NOMO-1 (cell line): ENCODE results near the gene FBXO2.
"Not testable (repeated sequence)": the region's sequence is repeated elsewhere in the genome, so short reads cannot be mapped to it uniquely, and the experiment has no call there.

Source experiments
- DNase-seq, 2 experiments: peaks; one replicate each; lab custom pipeline; 2025; ENCODE audit not compliant: unreplicated experiment in 2 of 2; lab: John Stamatoyannopoulos, UW

The FBXO2 gene

DNA sequence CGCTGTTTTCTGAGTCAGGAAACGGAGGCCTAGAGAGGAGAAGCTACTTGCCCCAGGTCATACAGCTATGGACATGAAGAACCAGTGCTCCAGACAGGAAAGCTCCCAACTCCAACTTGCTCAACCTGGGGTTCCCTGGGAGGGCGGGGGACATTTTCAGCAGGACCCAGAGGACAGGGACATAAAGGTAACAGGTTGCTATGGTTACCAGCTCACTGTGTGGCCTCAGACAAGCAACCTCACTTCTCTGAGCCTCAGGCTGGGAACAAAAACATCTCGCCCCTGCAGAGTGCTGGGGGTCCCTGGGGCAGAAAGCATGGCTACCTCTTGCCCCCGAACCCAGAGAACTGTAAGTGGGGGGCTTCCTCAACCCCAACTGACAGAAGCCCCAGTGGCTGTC is 16.1 kb downstream of the FBXO2 start:
- DNase-seq = no peak

DNA sequence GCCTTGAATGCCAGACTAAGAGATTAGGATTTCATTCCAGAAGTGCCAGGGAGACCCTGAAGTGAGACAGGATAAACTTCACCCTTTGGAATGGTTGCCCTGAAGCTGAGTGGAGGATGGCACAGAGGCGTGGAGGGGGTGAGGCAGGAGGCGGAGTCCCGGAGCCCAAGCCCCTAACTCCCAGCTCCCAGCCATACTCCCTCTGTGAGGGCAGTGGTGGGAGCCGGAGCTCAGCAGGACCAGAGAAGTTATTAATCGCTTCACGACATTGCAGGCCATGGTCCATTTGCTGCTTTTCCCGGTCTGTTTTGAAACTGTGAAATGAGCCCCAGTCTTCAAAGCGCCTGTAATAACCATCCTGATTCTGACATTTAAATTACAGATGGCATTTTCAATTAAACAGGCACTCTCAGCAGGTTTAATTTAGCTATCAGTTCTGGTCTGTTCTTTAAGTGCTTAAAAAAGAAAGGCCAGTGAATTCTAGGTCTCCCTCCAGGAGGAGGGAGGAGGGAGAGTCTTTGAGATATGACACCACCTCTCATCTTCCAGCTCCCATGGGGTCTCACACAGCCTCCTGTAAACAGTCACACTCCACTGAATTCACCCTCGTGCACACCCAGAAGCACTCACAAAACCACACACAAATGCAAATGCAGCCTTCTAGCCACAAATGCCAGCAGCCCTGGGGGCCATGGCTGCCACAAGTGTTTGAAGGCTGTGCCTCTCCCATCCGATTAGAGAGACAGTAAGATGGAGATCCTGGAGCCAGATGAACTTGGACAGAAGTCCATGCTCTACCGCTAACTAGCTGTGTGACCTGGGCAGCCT is 19.6 kb downstream of the FBXO2 start:
- DNase-seq = no peak

DNA sequence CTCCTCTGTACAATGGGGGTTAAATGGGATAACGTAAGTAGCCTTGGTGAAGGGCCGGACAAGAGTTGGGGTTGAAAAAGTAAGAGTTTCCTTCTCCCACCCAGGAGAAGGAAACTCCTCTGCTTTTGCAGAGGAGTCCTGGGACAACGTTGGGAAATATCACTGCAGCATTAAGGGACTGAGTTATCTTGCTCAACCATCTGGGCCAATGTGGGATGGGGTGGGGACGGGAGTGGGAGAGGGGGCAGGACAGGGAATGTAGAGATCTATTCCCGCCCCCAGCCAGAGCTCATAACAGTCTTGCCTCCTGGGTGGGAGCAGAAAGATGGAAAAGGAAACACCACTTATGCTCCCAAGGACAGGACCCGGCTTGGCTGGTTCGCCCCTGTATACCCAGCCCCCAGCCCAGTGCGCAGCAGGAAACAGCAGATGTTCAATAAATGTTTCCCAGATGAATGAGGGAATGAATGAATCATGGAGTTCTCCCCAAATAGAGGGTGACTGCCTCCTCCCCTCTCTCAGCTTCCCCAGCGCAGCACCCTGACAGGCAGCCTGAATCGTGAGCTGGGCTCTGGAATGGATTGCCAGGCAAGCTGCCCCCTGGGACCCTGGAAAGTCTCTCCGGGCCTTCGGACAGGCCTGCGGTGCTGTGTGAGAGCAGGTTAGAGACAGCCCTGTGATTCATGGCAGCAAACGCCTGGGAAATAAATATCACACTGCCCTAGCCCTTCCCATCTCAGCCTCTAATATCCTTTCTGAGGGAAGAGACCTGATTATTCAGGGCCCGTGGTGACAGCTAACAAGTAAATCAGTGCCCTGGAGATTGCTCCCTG is 24.8 kb downstream of the FBXO2 start:
- DNase-seq = no peak

DNA sequence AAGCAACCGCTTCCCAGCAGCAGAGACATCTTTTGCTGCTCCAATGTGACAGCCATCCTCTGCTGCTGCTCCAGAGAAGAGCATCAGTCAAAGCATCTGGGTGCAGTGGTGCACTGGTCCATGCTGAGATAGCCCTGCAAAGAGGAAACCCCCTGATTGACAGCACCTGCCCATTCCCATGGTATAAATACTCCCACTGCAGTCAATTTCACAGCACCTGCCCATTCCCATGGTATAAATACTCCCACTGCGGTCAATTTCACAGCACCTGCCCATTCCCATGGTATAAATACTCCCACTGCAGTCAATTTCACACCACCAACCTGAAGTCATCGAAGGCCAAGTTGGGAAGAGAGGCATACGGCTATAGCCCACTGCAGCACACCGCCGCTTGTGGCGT is 25.5 kb downstream of the FBXO2 start:
- no peak for DNase-seq

DNA sequence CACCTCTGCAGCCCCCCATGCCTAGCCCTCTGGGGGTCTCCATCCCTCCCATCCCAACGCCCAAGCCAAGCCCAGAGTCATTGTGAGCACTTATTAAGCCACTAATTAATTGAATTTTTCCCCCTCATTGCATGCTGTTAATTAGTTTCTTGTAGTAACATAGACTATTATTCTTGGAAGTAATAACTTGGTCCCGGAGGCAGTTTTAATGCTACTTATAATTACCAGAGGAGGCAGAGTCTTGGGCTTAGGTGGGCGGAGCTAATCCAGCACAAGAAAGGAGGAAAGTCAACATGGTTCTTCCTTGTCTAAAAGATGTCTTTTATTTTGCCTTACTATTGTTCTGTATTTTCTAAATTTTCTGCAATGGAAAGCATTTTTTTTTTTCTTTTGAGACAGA is 27.7 kb downstream of the FBXO2 start:
- no peak for DNase-seq

DNA sequence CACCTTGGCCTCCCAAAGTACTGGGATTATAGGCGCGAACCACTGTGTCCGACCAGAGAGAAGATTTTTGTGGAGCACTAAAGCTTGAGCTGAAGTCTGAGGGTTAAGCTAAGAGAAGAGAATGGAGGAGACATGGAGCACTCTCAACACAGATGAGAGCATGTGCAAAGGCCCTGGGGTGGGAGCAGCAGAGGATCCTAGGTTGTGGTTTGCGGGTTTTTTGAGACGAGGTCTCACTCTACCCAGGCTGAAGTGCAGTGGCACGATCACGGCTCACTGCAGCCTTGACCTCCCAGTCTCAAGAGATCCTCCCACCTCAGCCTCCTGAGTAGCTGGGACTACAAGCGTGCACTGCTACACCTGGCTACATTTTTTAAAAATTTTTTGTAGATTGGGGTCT is 30.5 kb downstream of the FBXO2 start:
- DNase-seq = no peak

DNA sequence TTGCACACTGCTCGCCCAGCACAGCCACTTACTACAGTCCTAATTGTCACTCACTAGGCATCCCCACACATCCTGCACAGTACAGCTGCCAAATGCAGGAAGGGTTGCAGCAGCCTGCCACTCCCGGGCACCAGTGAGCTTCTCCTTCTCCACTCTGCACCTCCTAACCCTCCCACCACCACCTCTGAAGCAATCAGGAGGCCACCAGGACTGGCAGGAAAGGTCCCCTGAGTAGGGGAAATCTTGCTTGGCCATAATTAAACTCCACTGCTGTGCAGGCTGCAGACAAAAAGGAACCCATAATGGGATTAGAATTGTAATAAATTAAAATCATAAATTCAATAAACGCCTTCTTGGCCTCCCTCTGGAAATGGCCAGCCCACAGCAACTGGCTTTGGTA is 31.8 kb downstream of the FBXO2 start:
- DNase-seq = no peak

DNA sequence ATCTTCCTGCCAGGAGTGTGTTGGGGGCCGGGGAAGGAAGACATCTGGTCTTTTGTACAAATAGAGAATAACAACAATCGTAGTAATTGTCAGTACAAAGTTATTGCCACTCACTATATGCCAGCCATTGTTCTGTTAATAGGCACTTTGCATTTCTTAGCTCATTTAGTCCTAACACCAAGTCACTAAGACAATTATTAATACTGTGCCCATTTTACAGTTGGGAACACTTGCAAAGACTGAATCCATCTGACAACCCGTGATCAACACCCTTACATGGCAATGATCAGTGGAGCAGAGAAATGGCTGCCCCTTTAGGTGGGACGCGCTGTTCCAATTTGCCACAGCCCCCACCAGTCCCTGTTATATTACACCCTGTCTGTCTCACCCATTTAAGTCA is 33.3 kb downstream of the FBXO2 start:
- no peak for DNase-seq

DNA sequence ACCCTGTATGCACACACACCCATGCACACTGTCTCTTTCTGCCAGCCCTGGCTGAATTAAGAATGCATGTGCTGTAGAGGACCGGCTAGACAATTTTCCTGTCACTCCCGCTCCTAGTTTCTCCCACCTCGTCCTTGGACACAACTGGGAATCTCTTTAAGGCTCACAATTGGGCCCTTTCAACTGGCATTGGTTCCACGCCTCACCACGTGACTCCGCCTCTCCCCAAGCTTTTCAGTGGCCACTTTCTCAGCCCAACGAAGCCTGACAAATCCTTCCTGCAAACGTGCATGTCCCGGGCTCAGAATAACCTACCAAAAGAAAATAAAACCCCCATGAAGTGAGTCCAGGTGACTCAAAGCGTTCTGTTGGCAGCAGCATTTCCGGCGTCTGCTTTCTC is 33.8 kb downstream of the FBXO2 start:
- DNase-seq = no peak

DNA sequence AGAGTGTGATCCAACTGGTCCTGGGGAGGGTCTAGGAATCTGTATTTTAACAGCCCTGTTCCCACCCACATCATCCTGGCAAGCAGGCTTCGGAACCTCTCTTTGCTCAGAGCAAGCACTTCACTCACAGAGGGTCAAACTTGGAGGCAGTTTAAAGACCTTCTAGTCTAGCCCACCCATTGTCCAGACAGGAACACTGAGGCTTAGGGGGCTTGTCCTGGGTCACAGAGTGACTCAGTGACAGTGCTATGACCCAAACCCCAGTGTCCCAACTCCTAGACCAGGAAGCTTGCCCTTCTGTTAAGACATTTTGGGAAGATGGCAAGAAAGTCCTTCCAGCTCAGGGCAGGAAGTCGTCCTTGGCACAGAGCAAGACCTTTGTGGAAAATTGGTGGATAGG is 36.5 kb downstream of the FBXO2 start:
- DNase-seq = no peak

DNA sequence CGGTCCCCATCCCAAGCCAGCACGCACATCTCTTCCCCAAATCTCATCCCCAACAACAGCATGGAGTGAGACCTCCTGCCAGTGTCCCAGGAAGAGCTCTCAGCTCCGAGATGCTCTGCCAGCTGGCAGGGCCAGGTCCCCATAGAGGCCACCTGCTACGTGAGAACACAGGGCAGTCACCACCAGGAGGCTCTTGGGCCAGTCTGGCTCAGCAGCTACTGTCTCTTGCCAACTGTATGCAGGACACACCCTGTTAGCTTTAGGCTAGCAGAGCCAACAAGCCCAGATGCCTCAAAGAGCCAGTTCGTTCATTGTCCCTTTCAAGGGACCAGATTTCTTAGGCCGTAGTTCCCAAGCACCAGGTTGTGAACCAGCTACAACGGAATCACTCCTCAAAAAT is 36.9 kb downstream of the FBXO2 start:
- DNase-seq = no peak

DNA sequence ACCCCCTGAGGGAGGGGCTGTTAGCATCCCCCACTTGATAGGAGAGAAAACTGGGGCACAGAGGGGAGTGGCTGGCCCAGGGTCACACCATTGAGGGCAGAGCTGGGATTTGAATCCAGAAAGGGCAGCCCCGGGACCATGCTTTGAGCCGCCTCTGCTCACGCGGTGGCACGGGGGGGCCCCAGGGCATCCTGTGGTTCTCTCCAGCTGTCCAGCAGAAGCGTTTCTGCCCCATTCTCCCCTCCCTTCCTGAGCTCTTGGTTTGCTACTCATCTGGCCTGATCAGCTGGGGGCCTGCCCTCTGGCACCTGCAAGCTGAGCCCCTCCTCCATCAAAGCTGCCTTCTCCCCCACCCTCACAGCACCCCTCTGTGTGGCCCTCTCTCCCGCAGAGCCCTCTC is 37.5 kb downstream of the FBXO2 start:
- DNase-seq = no peak

DNA sequence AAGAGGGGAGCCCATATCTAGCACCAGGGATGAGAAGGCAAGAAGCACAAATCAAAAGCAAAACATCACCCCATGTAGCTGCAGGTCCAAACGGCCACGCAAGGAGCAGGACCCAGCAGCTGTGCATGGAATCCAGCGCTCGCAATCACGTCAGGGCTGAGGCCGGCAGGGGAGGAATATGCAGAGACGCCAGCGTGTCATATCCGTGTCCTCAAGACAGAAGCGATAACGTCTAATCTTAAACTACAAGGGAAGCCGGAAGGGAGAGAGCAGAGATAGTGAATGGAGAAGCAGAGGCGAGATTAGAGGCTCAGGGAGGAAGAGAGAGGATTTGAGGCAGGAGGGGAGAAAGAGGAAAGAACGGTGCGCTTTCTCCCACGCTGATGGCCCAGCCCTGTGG is 39.1 kb downstream of the FBXO2 start:
- no peak for DNase-seq

DNA sequence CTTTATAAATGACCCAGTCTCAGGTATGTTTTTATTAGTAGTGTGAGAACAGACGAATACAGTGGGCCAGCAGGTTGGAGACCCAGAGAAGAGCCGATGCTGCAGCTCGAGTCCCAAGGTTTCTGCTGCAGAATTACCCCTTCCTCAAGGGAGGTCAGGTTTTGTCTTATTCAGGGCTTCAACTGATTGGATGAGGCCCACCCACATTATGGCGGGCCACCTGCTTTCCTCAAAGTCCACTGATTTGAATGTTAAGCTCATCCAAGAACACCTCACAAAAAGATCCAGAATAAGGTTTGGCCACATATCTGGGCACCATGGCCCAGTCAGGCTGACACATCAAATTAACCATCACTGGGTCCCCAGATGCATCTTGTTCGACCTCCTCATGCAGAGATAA is 40.9 kb downstream of the FBXO2 start:
- DNase-seq = no peak

DNA sequence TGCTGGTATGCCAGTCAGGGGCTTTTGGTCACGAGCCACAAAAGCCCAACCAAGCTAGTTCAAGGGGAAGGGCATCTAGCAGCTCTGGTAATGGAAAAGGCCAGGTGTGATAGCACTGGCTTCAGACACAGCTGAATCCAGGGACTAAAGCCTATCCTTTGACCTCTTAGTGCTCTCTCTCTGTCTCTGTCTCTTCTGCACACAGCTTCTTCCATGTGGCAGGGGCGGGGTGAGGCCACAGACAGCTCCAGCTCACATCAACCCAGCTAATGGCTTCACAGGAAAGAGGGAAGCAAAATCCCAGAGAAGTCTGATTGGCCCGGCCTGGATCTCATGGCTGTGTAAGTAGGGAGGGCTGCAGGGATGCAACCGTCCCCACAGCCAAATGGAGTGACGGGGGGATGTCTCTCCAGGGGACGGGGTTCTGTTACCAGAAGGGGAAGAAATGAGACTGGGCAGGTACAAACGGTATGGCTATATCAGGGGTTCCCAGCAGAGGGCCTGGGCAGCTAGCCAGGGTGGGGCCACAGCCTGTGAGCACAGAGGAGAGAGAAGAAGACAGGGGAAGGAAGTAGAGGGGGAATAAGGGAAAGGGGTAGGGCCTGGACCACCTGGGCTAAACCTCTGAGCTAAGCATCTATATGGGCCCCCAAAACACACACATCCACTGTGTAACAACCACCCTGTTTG is 42.4 kb downstream of the FBXO2 start:
- DNase-seq = no peak

DNA sequence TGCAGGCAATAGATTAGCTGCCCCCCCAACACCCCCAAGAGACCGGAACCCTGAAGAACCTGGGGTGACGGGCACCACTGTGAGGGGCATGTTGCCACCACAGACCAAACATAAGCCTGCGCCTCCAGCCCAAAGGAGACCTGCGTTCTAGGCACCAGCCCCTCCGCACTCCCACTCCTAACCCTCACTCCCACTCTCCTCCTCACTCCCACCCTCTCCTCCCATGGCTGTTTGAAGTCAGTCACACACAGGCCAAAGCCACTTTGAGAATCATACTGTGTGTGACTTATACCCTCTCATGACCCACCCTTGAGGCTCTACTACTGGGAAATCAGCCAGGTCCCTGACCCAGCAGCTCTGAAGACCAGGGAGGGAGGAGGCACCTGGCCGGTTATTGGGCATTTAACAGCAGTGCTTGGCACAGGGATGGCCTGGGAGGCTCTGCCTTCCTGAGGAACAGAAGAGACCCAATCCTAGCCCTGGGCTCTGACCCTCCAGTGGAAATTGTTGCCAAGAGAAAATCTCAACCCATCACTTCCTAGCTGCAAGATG is 43.5 kb downstream of the FBXO2 start:
- DNase-seq = no peak

DNA sequence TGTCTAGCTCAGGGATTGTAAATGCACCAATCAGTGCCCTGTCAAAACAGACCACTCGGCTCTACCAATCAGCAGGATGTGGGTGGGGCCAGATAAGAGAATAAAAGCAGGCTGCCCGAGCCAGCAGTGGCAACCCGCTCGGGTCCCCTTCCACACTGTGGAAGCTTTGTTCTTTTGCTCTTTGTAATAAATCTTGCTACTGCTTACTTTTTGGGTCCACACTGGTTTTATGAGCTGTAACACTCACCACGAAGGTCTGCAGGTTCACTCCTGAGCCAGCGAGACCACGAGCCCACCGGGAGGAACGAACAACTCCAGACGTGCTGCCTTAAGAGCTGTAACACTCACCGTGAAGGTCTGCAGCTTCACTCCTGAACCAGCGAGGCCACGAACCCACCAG is 44.9 kb downstream of the FBXO2 start:
- DNase-seq = not testable (repeated sequence)

DNA sequence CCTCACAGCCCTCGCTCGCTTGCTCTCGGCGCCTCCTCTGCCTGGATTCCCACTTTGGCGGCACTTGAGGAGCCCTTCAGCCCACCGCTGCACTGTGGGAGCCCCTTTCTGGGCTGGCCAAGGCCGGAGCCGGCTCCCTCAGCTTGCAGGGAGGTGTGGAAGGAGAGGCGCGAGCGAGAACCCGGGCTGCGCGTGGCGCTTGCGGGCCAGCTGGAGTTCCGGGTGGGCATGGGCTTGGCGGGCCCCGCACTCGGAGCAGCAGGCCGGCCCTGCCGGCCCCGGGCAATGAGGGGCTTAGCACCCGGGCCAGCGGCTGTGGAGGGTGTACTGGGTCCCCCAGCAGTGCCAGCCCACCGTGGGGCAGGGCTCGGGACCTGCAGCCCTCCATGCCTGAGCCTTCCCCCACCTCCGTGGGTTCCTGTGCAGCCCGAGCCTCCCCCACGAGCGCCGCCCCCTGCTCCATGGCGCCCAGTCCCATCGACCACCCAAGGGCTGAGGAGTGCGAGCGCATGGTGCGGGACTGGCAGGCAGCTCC is 45.6 kb downstream of the FBXO2 start:
- DNase-seq = not testable (repeated sequence)

DNA sequence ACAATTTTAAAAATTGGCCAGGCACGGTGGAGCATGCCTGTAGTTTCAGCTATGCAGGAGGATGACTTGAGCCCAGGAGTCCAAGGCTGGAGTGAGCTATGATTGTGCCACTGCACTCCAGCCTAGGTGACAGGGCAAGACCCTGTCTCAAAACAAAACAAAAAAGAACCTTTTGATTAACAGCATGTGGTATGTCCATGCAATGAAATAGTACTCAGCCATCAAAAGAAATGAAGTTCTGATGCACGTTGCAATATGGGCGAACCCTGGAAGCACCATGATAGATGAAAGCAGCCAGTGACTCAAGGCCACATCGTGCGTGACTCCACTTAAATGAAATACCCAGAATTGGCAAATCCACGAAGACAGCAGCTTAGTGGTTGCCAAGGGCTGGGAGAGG is 47.5 kb downstream of the FBXO2 start:
- no peak for DNase-seq

DNA sequence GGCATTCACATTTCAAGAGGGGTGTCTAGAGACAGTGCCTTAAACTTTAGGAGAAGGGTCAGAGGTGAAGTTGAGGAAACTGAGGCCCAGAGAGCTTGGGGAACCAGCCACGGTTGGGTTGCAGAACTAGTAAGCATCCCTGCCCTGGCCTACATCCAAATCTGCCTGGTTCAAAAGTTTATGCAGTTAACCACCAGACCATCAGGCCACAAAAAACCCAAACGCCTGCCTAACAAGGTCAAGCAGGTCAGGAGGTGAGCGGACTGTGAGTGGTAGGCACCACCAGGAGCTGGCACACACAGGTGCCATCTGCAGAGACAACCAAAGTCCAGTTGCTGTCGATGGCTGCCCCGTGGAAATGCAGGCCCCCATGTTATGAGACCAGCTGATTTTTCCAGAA is 51.2 kb downstream of the FBXO2 start:
- DNase-seq = no peak

DNA sequence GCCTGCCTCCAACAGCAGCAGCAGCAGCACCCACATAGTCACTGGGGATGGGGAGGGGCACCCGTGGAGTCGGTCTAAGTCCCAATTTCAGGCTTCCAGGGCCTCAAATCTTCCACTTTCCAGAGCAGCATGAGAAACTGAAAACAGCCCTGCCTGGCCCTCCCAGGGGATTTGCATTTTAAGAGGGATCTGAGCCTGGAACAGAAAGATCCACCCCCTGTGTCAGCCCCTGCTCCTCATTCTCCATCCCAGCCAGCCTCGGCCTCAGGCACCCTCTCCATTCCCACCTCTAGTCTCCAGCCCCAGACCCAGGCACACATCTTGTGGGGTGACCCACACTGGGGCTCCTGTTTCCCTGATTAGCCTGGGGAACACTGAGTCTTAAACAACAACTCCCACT is 51.8 kb downstream of the FBXO2 start:
- no peak for DNase-seq
